OCI-LY7 (cell line): ENCODE results near the gene NEK11. TPM values are rescaled to one million over a fixed set of nuclear protein-coding genes. Genes with fewer than 3 reads are reported as not detected.

Source experiments
- BruUV-seq: library from RNA; stranded (reverse); fragments of 400-500 nt; replicated peaks from 2 replicates; lab custom pipeline; 2021; lab: Mats Ljungman, UMichigan
- CTCF ChIA-PET: fragments of 300-600 bp; sonication (Branson Sonifier 250); formaldehyde crosslinking; loops from one replicate; lab custom pipeline; 2022; ENCODE audit warnings: antibody characterized with exemption; ENCODE audit not compliant: unreplicated experiment; lab: Charles Lee
- POLR2A ChIA-PET: fragments of 300-600 bp; sonication (Branson Sonifier 250); formaldehyde crosslinking; loops from one replicate; lab custom pipeline; 2022; ENCODE audit warnings: antibody characterized with exemption; lab: Charles Lee
- DNase-seq: peaks from one replicate; pipeline ENCODE4 v3.0.0-alpha.2; 2015; ENCODE audit warnings: low spot score
- H2AFZ ChIP-seq: fragments of 200-600 bp; sonication (generic), shearing (Covaris generic); 2 replicates; pipeline ENCODE4 v1.6.1; 2014; ENCODE audit warnings: mild to moderate bottlenecking, antibody characterized with exemption, low read length, moderate library complexity
- H3K27ac ChIP-seq: fragments of 200-600 bp; sonication (generic); 2 replicates; pipeline ENCODE4 v1.5.1; 2014; ENCODE audit warnings: mixed run types, low read depth, mild to moderate bottlenecking, moderate library complexity, low read length, inconsistent platforms; ENCODE audit not compliant: poor library complexity, severe bottlenecking
- H3K36me3 ChIP-seq: fragments of 200-600 bp; sonication (generic); 2 replicates; pipeline ENCODE4 v1.6.1; 2014; ENCODE audit warnings: mild to moderate bottlenecking, antibody characterized with exemption, low read length, moderate library complexity, mixed read lengths; ENCODE audit not compliant: insufficient read depth
- H3K4me1 ChIP-seq: fragments of 200-600 bp; sonication (generic); 2 replicates; pipeline ENCODE4 v1.5.1; 2014; ENCODE audit warnings: mild to moderate bottlenecking, low read length; ENCODE audit not compliant: insufficient read depth, poor library complexity, severe bottlenecking
- H3K4me2 ChIP-seq: fragments of 200-600 bp; sonication (generic); 2 replicates; pipeline ENCODE4 v1.6.1; 2014; ENCODE audit warnings: mild to moderate bottlenecking, low read length
- H3K4me3 ChIP-seq: fragments of 200-600 bp; sonication (generic); 2 replicates; pipeline ENCODE4 v1.5.1; 2014; ENCODE audit warnings: mild to moderate bottlenecking, low read depth, low read length; ENCODE audit not compliant: poor library complexity, severe bottlenecking
- H3K79me2 ChIP-seq: fragments of 200-600 bp; sonication (generic); 2 replicates; pipeline ENCODE4 v1.6.1; 2016; ENCODE audit warnings: low read depth, mild to moderate bottlenecking, low read length, moderate library complexity, mixed read lengths; ENCODE audit not compliant: insufficient read depth
- H3K9me2 ChIP-seq: fragments of 200-600 bp; sonication (generic); 2 replicates; pipeline ENCODE4 v1.6.1; 2016; ENCODE audit warnings: mild to moderate bottlenecking, low read length, mixed read lengths; ENCODE audit not compliant: insufficient read depth
- H3K9me3 ChIP-seq: fragments of 200-600 bp; sonication (generic); 2 replicates; pipeline ENCODE4 v1.6.1; 2014; ENCODE audit warnings: mild to moderate bottlenecking, mixed run types, low read length, mixed read lengths
- H4K20me1 ChIP-seq: fragments of 200-600 bp; sonication (generic); 2 replicates; pipeline ENCODE4 v1.6.1; 2014; ENCODE audit warnings: mild to moderate bottlenecking, antibody characterized with exemption, low read length, moderate library complexity, mixed read lengths; ENCODE audit not compliant: insufficient read depth
- CTCF ChIP-seq: fragments of 200-600 bp; sonication (generic); conservative IDR thresholded peaks from 2 replicates; pipeline ENCODE4 v1.5.1; 2014; ENCODE audit warnings: mild to moderate bottlenecking, antibody characterized with exemption, low read length, moderate library complexity, mixed read lengths
- EZH2phosphoT487 ChIP-seq: fragments of 200-600 bp; sonication (generic); IDR thresholded peaks from 2 replicates; pipeline ENCODE4 v1.6.1; 2018; ENCODE audit warnings: low read depth, borderline replicate concordance, mild to moderate bottlenecking, mixed run types, antibody characterized with exemption, low read length, moderate library complexity, mixed read lengths
- intact Hi-C: fragments of 100-400 bp; cut with micrococcal nuclease; formaldehyde crosslinking; loops from one replicate; pipeline ENCODE4 v1.10.0; 2022; ENCODE audit not compliant: unreplicated experiment
- total RNA-seq, 2 experiments: library from RNA; depleted of rRNA in 1 of 2; stranded (reverse); fragments of >200 nt in 1 of 2; shearing (Covaris generic) in 1 of 2; gene quantifications; 2 replicates each; pipeline ENCODE4 v1.2.3, GENCODE V29; 2014 to 2022

The NEK11 gene
- total RNA-seq, 2 experiments from 2014 or later: 0.47 to 1.5 TPM

- intact Hi-C loops: no loop called here
- POLR2A ChIA-PET: interaction anchor here (0.7 kb wide), 1 partner anchor 491 kb away, joined by 4 read pairs; no protein-coding TSS in a partner anchor
- Histone ChIP-seq H3K27ac (no peak overlapping the region), H3K9me3 (no peaks in the 10 kb centered on the region), H2AFZ (no peak overlapping the region), H3K4me2 (no peak overlapping the region), H3K4me1 (no peaks in the 10 kb centered on the region), H3K79me2 (no peaks in the 10 kb centered on the region), H3K4me3 (no peak overlapping the region), H3K9me2 (no peaks in the 10 kb centered on the region), H4K20me1 (no peaks in the 10 kb centered on the region), H3K36me3 (no peaks in the 10 kb centered on the region)
- no peak for TF ChIP-seq EZH2phosphoT487
- TF ChIP-seq CTCF: no peak
- BruUV-seq: no TSS peak
- CTCF ChIA-PET: no interaction called here
- no peak for DNase-seq
Measured at GRCh38 chr3:131233900-131234668, 207.4 kb downstream of the NEK11 start.

- no TSS peak for BruUV-seq
- intact Hi-C loops: no loop called here
- Histone ChIP-seq H3K4me1 (no peaks in the 10 kb centered on the region), H3K9me2 (no peaks in the 10 kb centered on the region), H3K4me2 (no peak overlapping the region), H3K36me3 (no peaks in the 10 kb centered on the region), H3K27ac (no peak overlapping the region), H3K79me2 (no peaks in the 10 kb centered on the region), H3K9me3 (no peaks in the 10 kb centered on the region), H4K20me1 (no peaks in the 10 kb centered on the region), H2AFZ (no peak overlapping the region), H3K4me3 (no peak overlapping the region)
- ChIA-PET CTCF (no interaction called here), POLR2A (no interaction called here)
- no peak for TF ChIP-seq CTCF
- TF ChIP-seq EZH2phosphoT487: no peak
- no peak for DNase-seq
Measured at GRCh38 chr3:131236421-131236820, 209.7 kb downstream of the NEK11 start.

- Histone ChIP-seq H3K9me2 (no peaks in the 10 kb centered on the region), H3K4me2 (no peak overlapping the region), H3K4me1 (no peaks in the 10 kb centered on the region), H3K36me3 (no peaks in the 10 kb centered on the region), H3K4me3 (no peak overlapping the region), H4K20me1 (no peaks in the 10 kb centered on the region), H3K27ac (no peak overlapping the region), H3K9me3 (no peaks in the 10 kb centered on the region), H3K79me2 (no peaks in the 10 kb centered on the region), H2AFZ (no peak overlapping the region)
- POLR2A ChIA-PET: no interaction called here
- BruUV-seq: no TSS peak
- intact Hi-C loops: no loop called here
- DNase-seq: no peak
- no peak for TF ChIP-seq EZH2phosphoT487
- TF ChIP-seq CTCF: no peak
- CTCF ChIA-PET: no interaction called here
Measured at GRCh38 chr3:131238496-131238895, 211.8 kb downstream of the NEK11 start.
